Lower lobe of right lung (tissue), 2 donors: Measurements from ENCODE around the gene REEP1. TPM values are rescaled to one million over a fixed set of nuclear protein-coding genes. Genes with fewer than 3 reads are reported as not detected.
"Not testable (repeated sequence)": the region's sequence is repeated elsewhere in the genome, so short reads cannot be mapped to it uniquely, and the experiment has no call there.

Experiments used
- ATAC-seq, 2 donors: fragments of 200-7000 bp; cut with Tn5 transposase; one replicate each; pipeline ENCODE4 v1.9.1; 2020 to 2022; ENCODE audit warnings: mild to moderate bottlenecking in 2 of 2, moderate library complexity in 2 of 2
- DNase-seq: peaks from one replicate; pipeline ENCODE4 v3.0.0-alpha.2; 2020
- H3K27ac ChIP-seq: fragments of 200-600 bp; one replicate; pipeline ENCODE4 v1.8.0; 2022
- H3K27me3 ChIP-seq: fragments of 200-600 bp; one replicate; pipeline ENCODE4 v1.8.0; 2022; ENCODE audit warnings: low read depth
- H3K36me3 ChIP-seq: fragments of 200-600 bp; one replicate; pipeline ENCODE4 v1.8.0; 2022; ENCODE audit warnings: mild to moderate bottlenecking
- H3K4me1 ChIP-seq: fragments of 200-600 bp; one replicate; pipeline ENCODE4 v1.8.0; 2022
- H3K4me3 ChIP-seq: fragments of 200-600 bp; one replicate; pipeline ENCODE4 v1.8.0; 2022; ENCODE audit warnings: mild to moderate bottlenecking
- H3K9me3 ChIP-seq: fragments of 200-600 bp; one replicate; pipeline ENCODE4 v1.8.0; 2022
- intact Hi-C: fragments of 100-400 bp; cut with DNase I; formaldehyde crosslinking; loops from one replicate; pipeline ENCODE4 v1.11.0; 2022
- total RNA-seq: library from RNA; stranded (reverse); fragmentation: NEBNext Ultra II Directional; extraction: Animal tissue kit (Norgen Biotek cat#: 25700); gene quantifications from one replicate; pipeline ENCODE4 v1.2.1, GENCODE V29; 2021
- TF ChIP-seq, protein P1 (sequence below): fragments of 200-600 bp; IDR thresholded peaks from one replicate; pipeline ENCODE4 v1.8.0; 2022; ENCODE audit warnings: antibody characterized with exemption, mild to moderate bottlenecking
- donor health status: DM: no; HTN: yes; CAD: no; lungs with severe emphysema.

The REEP1 gene
- total RNA-seq, 1 donor from 2014 or later = 6.9 TPM

GRCh38 chr2:86202702-86203101 is 134.7 kb downstream of the REEP1 start:
- Histone ChIP-seq H3K4me1 (peaks cover 18% of the 10 kb centered on the region), H3K4me3 (no peak overlapping the region), H3K9me3 (no peaks in the 10 kb centered on the region), H3K27me3 (no peaks in the 10 kb centered on the region), H3K27ac (no peak overlapping the region), H3K36me3 (peaks cover 18% of the 10 kb centered on the region)
- TF ChIP-seq, protein P1, sequence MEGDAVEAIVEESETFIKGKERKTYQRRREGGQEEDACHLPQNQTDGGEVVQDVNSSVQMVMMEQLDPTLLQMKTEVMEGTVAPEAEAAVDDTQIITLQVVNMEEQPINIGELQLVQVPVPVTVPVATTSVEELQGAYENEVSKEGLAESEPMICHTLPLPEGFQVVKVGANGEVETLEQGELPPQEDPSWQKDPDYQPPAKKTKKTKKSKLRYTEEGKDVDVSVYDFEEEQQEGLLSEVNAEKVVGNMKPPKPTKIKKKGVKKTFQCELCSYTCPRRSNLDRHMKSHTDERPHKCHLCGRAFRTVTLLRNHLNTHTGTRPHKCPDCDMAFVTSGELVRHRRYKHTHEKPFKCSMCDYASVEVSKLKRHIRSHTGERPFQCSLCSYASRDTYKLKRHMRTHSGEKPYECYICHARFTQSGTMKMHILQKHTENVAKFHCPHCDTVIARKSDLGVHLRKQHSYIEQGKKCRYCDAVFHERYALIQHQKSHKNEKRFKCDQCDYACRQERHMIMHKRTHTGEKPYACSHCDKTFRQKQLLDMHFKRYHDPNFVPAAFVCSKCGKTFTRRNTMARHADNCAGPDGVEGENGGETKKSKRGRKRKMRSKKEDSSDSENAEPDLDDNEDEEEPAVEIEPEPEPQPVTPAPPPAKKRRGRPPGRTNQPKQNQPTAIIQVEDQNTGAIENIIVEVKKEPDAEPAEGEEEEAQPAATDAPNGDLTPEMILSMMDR = no peak
- intact Hi-C loops = no loop called here
- DNase-seq = no peak
- no peak for ATAC-seq

DNA sequence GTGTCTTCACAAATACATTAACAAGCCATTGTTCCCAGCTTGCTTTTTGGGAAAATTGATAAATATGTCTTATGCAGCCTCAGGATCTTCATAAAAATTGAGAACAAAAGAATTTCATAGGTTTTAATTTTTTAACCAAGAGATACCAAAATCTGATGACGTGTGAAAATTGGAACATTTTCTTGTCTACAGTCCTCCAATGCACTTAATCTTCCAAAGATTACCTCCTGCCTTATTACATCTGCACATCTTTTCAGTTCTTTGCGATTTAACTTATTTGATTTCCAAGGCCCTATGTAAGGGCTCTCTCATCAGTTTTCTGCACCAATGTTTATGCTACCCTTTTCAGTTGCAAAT is 135.1 kb downstream of the REEP1 start:
- H3K27ac ChIP-seq = no peak overlapping the region
- ATAC-seq = no peak
- TF ChIP-seq, protein P1 = no peak
- H3K4me1 ChIP-seq = peaks cover 18% of the 10 kb centered on the region
- DNase-seq = no peak
- intact Hi-C loops = no loop called here
- H3K9me3 ChIP-seq = no peaks in the 10 kb centered on the region
- peaks cover 14% of the 10 kb centered on the region for H3K36me3 ChIP-seq
- H3K27me3 ChIP-seq = no peaks in the 10 kb centered on the region
- H3K4me3 ChIP-seq = no peak overlapping the region

GRCh38 chr2:86201671-86202335 is 135.6 kb downstream of the REEP1 start:
- Histone ChIP-seq H3K36me3 (peaks cover 9% of the 10 kb centered on the region), H3K4me1 (peaks cover 18% of the 10 kb centered on the region), H3K4me3 (no peak overlapping the region), H3K9me3 (no peaks in the 10 kb centered on the region), H3K27ac (no peak overlapping the region), H3K27me3 (no peaks in the 10 kb centered on the region)
- ATAC-seq (no peak), DNase-seq (no peak)
- TF ChIP-seq, protein P1 = no peak
- intact Hi-C loops = no loop called here

DNA sequence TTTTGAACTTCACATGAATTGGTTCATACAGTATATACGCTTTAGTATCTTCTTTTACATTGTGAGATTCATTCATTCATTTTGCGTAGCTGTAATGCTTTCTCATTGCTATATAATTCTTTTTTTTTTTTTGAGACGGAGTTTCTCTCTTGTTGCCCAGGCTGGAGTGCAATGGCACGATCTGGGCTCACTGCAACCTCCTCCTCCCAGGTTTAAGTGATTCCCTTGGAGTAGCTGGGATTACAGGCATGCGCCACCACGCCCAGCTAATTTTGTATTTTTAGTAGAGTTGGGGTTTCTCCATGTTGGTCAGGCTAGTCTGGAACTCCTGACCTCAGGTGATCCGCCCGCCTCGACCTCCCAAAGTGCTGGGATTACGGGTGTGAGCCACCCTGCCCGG is 136.9 kb downstream of the REEP1 start:
- H3K9me3 ChIP-seq, H3K36me3 ChIP-seq, DNase-seq, intact Hi-C loops, H3K4me3 ChIP-seq, H3K27me3 ChIP-seq, H3K27ac ChIP-seq, ATAC-seq: not testable (repeated sequence)
- peaks cover 27% of the 10 kb centered on the region for H3K4me1 ChIP-seq

DNA sequence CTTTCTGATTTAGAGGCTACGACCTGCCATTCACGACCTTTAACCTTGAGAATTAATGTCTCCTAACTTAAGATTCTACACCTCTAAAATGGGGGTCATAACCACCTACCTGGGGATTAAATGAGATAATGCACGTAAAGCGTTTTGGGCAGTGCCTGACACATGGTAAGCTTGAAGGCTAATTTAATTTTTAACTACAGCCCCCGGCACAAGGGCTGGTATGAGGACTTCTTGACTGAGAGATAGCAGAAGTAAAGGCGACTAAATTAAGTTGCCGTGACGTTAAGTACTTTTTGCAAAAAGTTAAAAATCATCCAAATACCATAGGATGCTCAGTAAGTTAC is 137.6 kb downstream of the REEP1 start:
- peak overlapping the region; percentile 66 for H3K27ac ChIP-seq
- no peaks in the 10 kb centered on the region for H3K27me3 ChIP-seq
- peak overlapping the region; percentile 72 for H3K4me3 ChIP-seq
- ATAC-seq (no peak), DNase-seq (no peak)
- TF ChIP-seq, protein P1 = no peak
- H3K9me3 ChIP-seq = no peaks in the 10 kb centered on the region
- intact Hi-C loops = no loop called here
- peaks cover 27% of the 10 kb centered on the region for H3K4me1 ChIP-seq
- no peaks in the 10 kb centered on the region for H3K36me3 ChIP-seq

DNA sequence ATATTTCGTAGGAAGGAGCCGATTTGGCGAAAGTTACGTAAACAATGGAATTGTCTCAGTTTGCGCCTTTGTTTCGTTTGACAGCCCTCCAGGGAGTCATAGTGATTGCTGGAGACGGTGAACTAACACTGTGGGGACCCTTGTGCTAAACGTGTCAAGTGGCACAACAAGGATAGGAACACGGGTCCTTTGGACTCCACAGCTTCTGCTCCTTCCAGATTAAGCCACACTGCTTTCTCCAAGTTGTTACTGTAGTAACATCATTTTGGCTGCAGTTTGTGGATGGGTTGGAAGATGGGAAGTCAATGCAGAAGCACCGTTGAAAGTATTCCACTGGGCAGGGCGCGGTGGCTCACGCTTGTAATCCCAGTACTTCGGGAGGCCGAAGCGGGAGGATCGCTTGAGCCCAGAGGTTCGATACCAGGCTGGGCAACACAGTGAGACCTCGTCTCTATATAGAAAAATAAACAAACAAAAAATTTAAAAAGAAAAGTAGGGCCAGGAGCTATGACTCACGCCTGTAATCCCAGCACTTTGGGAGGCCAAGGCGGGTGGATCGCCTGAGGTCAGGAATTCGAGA is 141.5 kb downstream of the REEP1 start:
- Histone ChIP-seq H3K36me3 (peaks cover 4% of the 10 kb centered on the region), H3K4me1 (peaks cover 44% of the 10 kb centered on the region), H3K27me3 (no peaks in the 10 kb centered on the region), H3K9me3 (no peaks in the 10 kb centered on the region), H3K27ac (peak overlapping the region; percentile 98), H3K4me3 (peak overlapping the region; percentile 93)
- intact Hi-C loops = no loop called here
- ATAC-seq = no peak
- DNase-seq = no peak
- TF ChIP-seq, protein P1 = no peak
